ENCODE measurements around the gene DENND1A.

DNA sequence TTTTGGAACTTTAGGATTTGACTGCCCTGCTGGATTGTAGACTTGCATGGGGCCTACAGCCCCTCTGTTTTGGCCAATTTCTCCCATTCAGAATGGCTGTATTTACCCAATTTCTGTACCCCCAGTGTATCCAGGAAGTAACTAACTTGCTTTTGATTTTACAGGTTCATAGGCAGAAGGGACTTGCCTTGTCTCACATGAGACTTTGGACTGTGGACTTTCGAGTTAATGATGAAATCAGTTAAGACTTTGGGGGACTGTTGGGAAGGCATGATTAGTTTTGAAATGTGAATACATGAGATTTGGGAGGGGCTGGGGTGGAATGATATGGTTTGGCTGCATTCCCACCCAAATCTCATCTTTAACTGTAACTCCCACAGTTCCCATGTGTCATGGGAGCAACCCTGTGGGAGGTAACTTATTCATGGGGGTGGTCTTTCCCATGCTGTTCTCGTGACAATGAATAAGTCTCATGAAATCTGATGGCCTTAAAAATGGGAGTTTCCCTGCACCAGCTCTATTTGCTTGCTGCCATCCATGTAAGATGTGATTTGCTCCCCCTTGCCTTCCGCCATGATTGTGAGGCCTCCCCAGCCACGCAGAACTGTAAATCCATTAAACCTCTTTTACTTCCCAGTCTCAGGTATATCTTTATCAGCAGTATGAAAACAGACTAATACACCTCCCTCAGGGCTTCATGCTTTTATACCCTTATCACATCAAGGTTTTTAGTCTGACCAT lies 206.6 kb downstream of the DENND1A start:
- TF ChIP-seq POLR2AphosphoS5 (IDR thresholded peaks at IDR 0.05; ENCODE audit: borderline replicate concordance, low read depth, low read length) (no peak), EZH2 (IDR thresholded peaks at IDR 0.05) (no peak), FOXP2 (optimal IDR thresholded peaks at IDR 0.05; ENCODE audit: control extremely low read depth, extremely low read length, insufficient read depth) (no peak)
